NCI-H2171 (cell line): ENCODE results near the gene RFPL2.
"Not testable (repeated sequence)": the region's sequence is repeated elsewhere in the genome, so short reads cannot be mapped to it uniquely, and the experiment has no call there.

Source experiments
- DNase-seq: peaks from one replicate; lab custom pipeline; 2025; lab: John Stamatoyannopoulos, UW

Gene RFPL2

GRCh38 chr22:32164075-32164860, 40.6 kb downstream of the RFPL2 start:
- no peak for DNase-seq

- not testable (repeated sequence) for DNase-seq
Measured at GRCh38 chr22:32160411-32160810, 44.5 kb downstream of the RFPL2 start.

GRCh38 chr22:32158712-32159533, 46.0 kb downstream of the RFPL2 start, which contains the start of gene C22orf42:
Gene C22orf42 (minus strand): TSS chr22:32159303. CDS start chr22:32159215, 88 bp downstream.
- no peak for DNase-seq

GRCh38 chr22:32157632-32158031, 47.2 kb downstream of the RFPL2 start:
- not testable (repeated sequence) for DNase-seq

GRCh38 chr22:32154727-32155126, 50.1 kb downstream of the RFPL2 start:
- not testable (repeated sequence) for DNase-seq

GRCh38 chr22:32151641-32152040, 53.2 kb downstream of the RFPL2 start:
- not testable (repeated sequence) for DNase-seq

GRCh38 chr22:32150647-32151046, 54.2 kb downstream of the RFPL2 start:
- DNase-seq = not testable (repeated sequence)

- not testable (repeated sequence) for DNase-seq
Measured at GRCh38 chr22:32148372-32148771, 56.5 kb downstream of the RFPL2 start.

GRCh38 chr22:32147128-32147527, 57.7 kb downstream of the RFPL2 start:
- DNase-seq = not testable (repeated sequence)

GRCh38 chr22:32144496-32145274, 60.2 kb downstream of the RFPL2 start:
- DNase-seq = no peak

GRCh38 chr22:32142600-32142999, 62.3 kb downstream of the RFPL2 start:
- no peak for DNase-seq

GRCh38 chr22:32140688-32141087, 64.2 kb downstream of the RFPL2 start:
- DNase-seq = not testable (repeated sequence)
